ENCODE results near the gene KDM6A.

The KDM6A gene

DNA sequence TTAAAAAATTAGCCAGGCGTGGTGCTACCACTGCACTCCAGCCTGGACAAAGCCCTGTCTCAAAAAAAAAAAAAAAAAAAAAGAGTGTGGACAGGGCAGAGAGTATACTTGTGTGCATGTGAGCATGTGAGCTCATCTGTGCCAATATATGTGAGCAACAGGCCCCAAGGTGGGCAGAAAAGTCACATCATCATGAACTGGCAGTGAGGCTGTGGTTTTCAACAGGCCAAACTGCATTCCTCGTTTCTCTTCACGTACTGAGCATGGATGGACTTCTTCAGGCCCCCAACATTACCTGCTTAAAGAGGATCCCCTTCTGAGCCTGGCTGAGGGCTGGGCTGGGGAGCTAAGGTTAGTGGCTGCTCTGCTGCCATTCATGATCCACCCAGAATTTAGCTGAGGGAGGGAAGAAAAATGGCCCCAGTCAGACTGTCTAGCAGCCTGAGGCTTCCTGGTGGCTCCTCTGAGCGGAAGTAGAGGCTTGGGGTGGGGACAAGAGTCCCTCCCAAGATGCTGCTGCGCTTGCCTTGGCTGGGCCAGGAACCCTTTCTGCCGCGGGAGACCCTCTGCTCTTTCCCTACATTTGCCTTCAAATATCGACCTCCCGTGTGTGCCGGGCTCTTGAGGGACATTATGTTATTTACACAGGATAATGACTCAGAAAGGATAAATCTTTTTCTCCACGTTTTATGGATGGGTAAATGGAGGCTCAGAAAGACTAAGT, 272.7 kb downstream of the KDM6A start:
- no peaks in the 10 kb centered on the region for H3K9me3 ChIP-seq (ENCODE audit: insufficient read depth, low read depth, low read length)
- no peak overlapping the region for H3K4me3 ChIP-seq (ENCODE audit: low read length)
- no peaks in the 10 kb centered on the region for H3K27me3 ChIP-seq (ENCODE audit: insufficient read depth, low read length)
- no peaks in the 10 kb centered on the region for H3K36me3 ChIP-seq (ENCODE audit: insufficient read depth, low read length)
- no peak overlapping the region for H3K9ac ChIP-seq (ENCODE audit: low read depth, low read length)
- 90% methylated on average over 7 of the region's 11 CpGs for WGBS
- no peak overlapping the region for H3K27ac ChIP-seq (ENCODE audit: low read depth, low read length)
- no peaks in the 10 kb centered on the region for H3K4me1 ChIP-seq (ENCODE audit: insufficient read depth, low read length)

DNA sequence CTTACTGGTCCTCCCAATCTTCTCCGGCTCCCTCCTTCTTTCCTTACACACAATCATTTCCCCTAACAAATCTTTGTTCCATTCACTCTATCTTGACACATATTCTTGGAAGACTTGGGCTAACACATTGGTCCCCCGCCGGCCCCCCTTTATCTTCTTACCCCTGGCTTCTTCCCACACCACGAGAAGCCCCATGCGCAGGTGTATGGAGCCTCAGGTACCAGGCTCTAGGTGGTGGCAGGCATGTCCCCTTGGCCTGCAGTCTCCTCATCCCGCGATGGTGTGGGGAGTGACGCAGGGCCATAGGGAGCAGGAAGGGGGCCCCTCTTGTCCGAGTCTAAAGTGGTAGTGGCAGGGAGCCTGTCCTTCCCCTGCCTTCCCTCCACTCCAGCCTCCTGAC, 277.8 kb downstream of the KDM6A start:
- Histone ChIP-seq H3K9me3 (ENCODE audit: insufficient read depth, low read depth, low read length) (no peaks in the 10 kb centered on the region), H3K9ac (ENCODE audit: low read depth, low read length) (no peak overlapping the region), H3K27ac (ENCODE audit: low read depth, low read length) (no peak overlapping the region), H3K36me3 (ENCODE audit: insufficient read depth, low read length) (no peaks in the 10 kb centered on the region), H3K4me1 (ENCODE audit: insufficient read depth, low read length) (no peaks in the 10 kb centered on the region), H3K27me3 (ENCODE audit: insufficient read depth, low read length) (no peaks in the 10 kb centered on the region), H3K4me3 (ENCODE audit: low read length) (no peak overlapping the region)
- WGBS, result 90% methylated on average over 7 of the region's 9 CpGs

DNA sequence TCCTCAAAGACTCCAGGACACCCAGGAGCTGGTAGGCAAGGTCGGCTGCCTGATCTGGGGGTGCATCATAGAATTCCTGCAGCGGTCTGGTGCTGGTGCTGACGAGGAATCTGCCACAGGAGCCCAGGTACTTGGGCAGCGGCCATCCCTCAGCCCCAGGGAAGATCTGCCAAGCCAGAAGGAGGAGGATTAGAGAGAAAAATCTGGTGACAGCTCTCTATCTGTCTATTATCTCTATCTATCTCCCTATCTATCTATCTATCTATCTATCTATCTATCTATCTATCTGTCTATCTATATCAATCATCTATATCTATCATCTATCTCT, 281.0 kb downstream of the KDM6A start:
- Histone ChIP-seq H3K27me3 (ENCODE audit: insufficient read depth, low read length) (no peaks in the 10 kb centered on the region), H3K9ac (ENCODE audit: low read depth, low read length) (no peak overlapping the region), H3K4me3 (ENCODE audit: low read length) (no peak overlapping the region), H3K4me1 (ENCODE audit: insufficient read depth, low read length) (no peaks in the 10 kb centered on the region), H3K36me3 (ENCODE audit: insufficient read depth, low read length) (no peaks in the 10 kb centered on the region), H3K9me3 (ENCODE audit: insufficient read depth, low read depth, low read length) (no peaks in the 10 kb centered on the region), H3K27ac (ENCODE audit: low read depth, low read length) (no peak overlapping the region)
- 96% methylated on average over 3 of the region's 4 CpGs for WGBS

- no peaks in the 10 kb centered on the region for H3K27me3 ChIP-seq (ENCODE audit: insufficient read depth, low read length)
- H3K36me3 ChIP-seq (ENCODE audit: insufficient read depth, low read length), result no peaks in the 10 kb centered on the region
- no peaks in the 10 kb centered on the region for H3K9me3 ChIP-seq (ENCODE audit: insufficient read depth, low read depth, low read length)
- no peak overlapping the region for H3K4me3 ChIP-seq (ENCODE audit: low read length)
- no peak overlapping the region for H3K27ac ChIP-seq (ENCODE audit: low read depth, low read length)
- no peaks in the 10 kb centered on the region for H3K4me1 ChIP-seq (ENCODE audit: insufficient read depth, low read length)
- no peak overlapping the region for H3K9ac ChIP-seq (ENCODE audit: low read depth, low read length)
These were observed 281.5 kb downstream of the KDM6A start for GRCh38 chrX:45154462-45154861.

DNA sequence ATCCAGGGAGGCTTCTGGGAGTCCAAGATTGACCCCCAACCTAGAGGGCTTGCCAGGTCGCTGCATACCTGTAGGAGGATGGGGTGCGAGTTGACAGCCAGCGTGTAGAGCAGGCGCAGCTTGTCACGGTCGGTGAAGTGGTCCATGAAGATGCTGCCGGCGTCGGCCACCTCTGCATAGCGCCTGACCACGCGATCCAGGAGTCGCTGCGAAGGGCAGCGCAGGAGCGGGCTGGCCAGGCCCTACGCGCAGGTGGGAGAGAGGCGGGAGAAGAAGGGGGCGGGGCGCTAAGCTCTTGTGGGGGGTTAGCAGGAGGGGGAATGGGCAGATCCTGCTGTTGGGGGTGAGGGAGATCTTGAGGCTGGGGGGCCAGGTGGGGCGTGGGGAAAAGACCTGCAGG, 284.7 kb downstream of the KDM6A start:
- Histone ChIP-seq H3K4me3 (ENCODE audit: low read length) (no peak overlapping the region), H3K4me1 (ENCODE audit: insufficient read depth, low read length) (no peaks in the 10 kb centered on the region), H3K36me3 (ENCODE audit: insufficient read depth, low read length) (no peaks in the 10 kb centered on the region), H3K9ac (ENCODE audit: low read depth, low read length) (no peak overlapping the region), H3K9me3 (ENCODE audit: insufficient read depth, low read depth, low read length) (no peaks in the 10 kb centered on the region), H3K27me3 (ENCODE audit: insufficient read depth, low read length) (no peaks in the 10 kb centered on the region), H3K27ac (ENCODE audit: low read depth, low read length) (no peak overlapping the region)
- 97% methylated on average over 19 of the region's 22 CpGs for WGBS
